HAP-1 (cell line): ENCODE data around the gene EVC2.

Experiments
- DNase-seq, 2 experiments: peaks; one replicate each; pipeline ENCODE4 v3.0.0-alpha.2; 2016 to 2020; ENCODE audit warnings: low spot score in 2 of 2
- H3K27me3 ChIP-seq: fragments of 250-450 bp; sonication (Bioruptor Pico); 2 replicates; pipeline ENCODE4 v1.5.1; 2020; ENCODE audit warnings: low read depth, mild to moderate bottlenecking, moderate library complexity
- H3K36me3 ChIP-seq: fragments of 250-450 bp; sonication (Bioruptor Pico); replicated peaks from 2 replicates; pipeline ENCODE4 v1.5.1; 2020; ENCODE audit warnings: mild to moderate bottlenecking
- H3K4me1 ChIP-seq: fragments of 250-450 bp; sonication (Bioruptor Pico); 2 replicates; pipeline ENCODE4 v1.5.1; 2020; ENCODE audit warnings: mild to moderate bottlenecking
- H3K4me3 ChIP-seq: fragments of 250-450 bp; sonication (Bioruptor Pico); 2 replicates; pipeline ENCODE4 v1.5.1; 2020; ENCODE audit warnings: mild to moderate bottlenecking, moderate library complexity
- H3K9me3 ChIP-seq: fragments of 250-450 bp; sonication (Bioruptor Pico); 2 replicates; pipeline ENCODE4 v1.5.1; 2020; ENCODE audit warnings: mild to moderate bottlenecking, moderate library complexity
- in situ Hi-C: fragments of 300-500 bp; cut with MboI; formaldehyde crosslinking; loops from 3 replicates; pipeline ENCODE4 v1.14.3; 2020; ENCODE audit warnings: low sequenced_read_pairs, inconsistent platforms, mixed read lengths

Gene EVC2

GRCh38 chr4:5713861-5714260, 5.5 kb upstream of the EVC2 start:
- H3K4me3 ChIP-seq, result no peak overlapping the region

GRCh38 chr4:5712931-5713330, 4.6 kb upstream of the EVC2 start:
- Histone ChIP-seq H3K27me3 (no peaks in the 10 kb centered on the region), H3K4me3 (no peak overlapping the region), H3K36me3 (no peaks in the 10 kb centered on the region), H3K4me1 (peaks cover 11% of the 10 kb centered on the region), H3K9me3 (peaks cover 3% of the 10 kb centered on the region)
- in situ Hi-C loops, result no loop called here
- no peak for DNase-seq

More at GRCh38 chr4:5713861-5714260, 5.5 kb upstream of the EVC2 start:
- peaks cover 11% of the 10 kb centered on the region for H3K4me1 ChIP-seq
- no peaks in the 10 kb centered on the region for H3K27me3 ChIP-seq
- H3K36me3 ChIP-seq, result no peaks in the 10 kb centered on the region
- no peak for DNase-seq
- H3K9me3 ChIP-seq, result peaks cover 3% of the 10 kb centered on the region
- in situ Hi-C loops, result no loop called here

- in situ Hi-C loops, result no loop called here
- DNase-seq, result no peak
- Histone ChIP-seq H3K36me3 (no peaks in the 10 kb centered on the region), H3K9me3 (peaks cover 3% of the 10 kb centered on the region), H3K4me3 (no peak overlapping the region), H3K4me1 (peaks cover 11% of the 10 kb centered on the region), H3K27me3 (no peaks in the 10 kb centered on the region)
Observed at GRCh38 chr4:5712517-5712916, 4.2 kb upstream of the EVC2 start.

GRCh38 chr4:5711479-5712184, 3.3 kb upstream of the EVC2 start:
- Histone ChIP-seq H3K36me3 (no peaks in the 10 kb centered on the region), H3K4me1 (peaks cover 11% of the 10 kb centered on the region), H3K4me3 (peak overlapping the region; percentile 41), H3K9me3 (peaks cover 3% of the 10 kb centered on the region), H3K27me3 (no peaks in the 10 kb centered on the region)
- in situ Hi-C loops, result no loop called here
- DNase-seq, result peak in 1 of 2 experiments; percentile 53

- Histone ChIP-seq H3K4me3 (peak within 1 kb of the TSS; percentile 41), H3K36me3 (no peaks in the 10 kb centered on the region), H3K4me1 (peaks cover 11% of the 10 kb centered on the region), H3K27me3 (no peaks in the 10 kb centered on the region), H3K9me3 (peaks cover 3% of the 10 kb centered on the region)
- in situ Hi-C loops, result no loop called here
- DNase-seq, result peak; percentile 77 to 89
Observed at GRCh38 chr4:5710961-5711478, 2.7 kb upstream of the EVC2 start, which contains the start of gene EVC. EVC (plus strand) TSS chr4:5711201; CDS start chr4:5711381, 180 bp downstream.

GRCh38 chr4:5710065-5710960, 2.0 kb upstream of the EVC2 start:
- H3K4me3 ChIP-seq, result peak overlapping the region; percentile 32
- in situ Hi-C loops, result no loop called here
- H3K9me3 ChIP-seq, result peaks cover 3% of the 10 kb centered on the region
- H3K27me3 ChIP-seq, result no peaks in the 10 kb centered on the region
- peak in 1 of 2 experiments; percentile 23 for DNase-seq
- no peaks in the 10 kb centered on the region for H3K36me3 ChIP-seq
- H3K4me1 ChIP-seq, result peaks cover 11% of the 10 kb centered on the region

GRCh38 chr4:5709207-5709575, 832 bp upstream of the EVC2 start:
- H3K27me3 ChIP-seq, result no peaks in the 10 kb centered on the region
- DNase-seq, result no peak
- no peak overlapping the region for H3K4me3 ChIP-seq

GRCh38 chr4:5707778-5708448, 446 bp downstream of the EVC2 start:
- H3K9me3 ChIP-seq, result no peaks in the 10 kb centered on the region
- H3K36me3 ChIP-seq, result no peaks in the 10 kb centered on the region
- no peak for DNase-seq
- no peaks in the 10 kb centered on the region for H3K27me3 ChIP-seq
- H3K4me3 ChIP-seq, result no peak overlapping the region
- peaks cover 11% of the 10 kb centered on the region for H3K4me1 ChIP-seq
- in situ Hi-C loops, result no loop called here

More at GRCh38 chr4:5709207-5709575, 832 bp upstream of the EVC2 start:
- Histone ChIP-seq H3K36me3 (no peaks in the 10 kb centered on the region), H3K4me1 (peaks cover 11% of the 10 kb centered on the region), H3K9me3 (no peaks in the 10 kb centered on the region)
- in situ Hi-C loops, result no loop called here

- no peaks in the 10 kb centered on the region for H3K27me3 ChIP-seq
- H3K36me3 ChIP-seq, result no peaks in the 10 kb centered on the region
- in situ Hi-C loops, result no loop called here
Observed at GRCh38 chr4:5707366-5707765, 993 bp downstream of the EVC2 start.

GRCh38 chr4:5706486-5707290, 1.7 kb downstream of the EVC2 start:
- H3K27me3 ChIP-seq, result no peaks in the 10 kb centered on the region
- in situ Hi-C loops, result no loop called here
- H3K36me3 ChIP-seq, result no peaks in the 10 kb centered on the region
- DNase-seq, result no peak
- H3K4me3 ChIP-seq, result no peak overlapping the region
- H3K9me3 ChIP-seq, result no peaks in the 10 kb centered on the region
- peaks cover 6% of the 10 kb centered on the region for H3K4me1 ChIP-seq

More at GRCh38 chr4:5707366-5707765, 993 bp downstream of the EVC2 start:
- Histone ChIP-seq H3K9me3 (no peaks in the 10 kb centered on the region), H3K4me1 (peaks cover 11% of the 10 kb centered on the region), H3K4me3 (no peak overlapping the region)
- DNase-seq, result no peak

- Histone ChIP-seq H3K36me3 (no peaks in the 10 kb centered on the region), H3K4me1 (peaks cover 5% of the 10 kb centered on the region), H3K9me3 (no peaks in the 10 kb centered on the region), H3K4me3 (no peak overlapping the region), H3K27me3 (no peaks in the 10 kb centered on the region)
- no peak for DNase-seq
- in situ Hi-C loops, result no loop called here
Observed at GRCh38 chr4:5705647-5706320, 2.6 kb downstream of the EVC2 start.

GRCh38 chr4:5704276-5704675, 4.1 kb downstream of the EVC2 start:
- DNase-seq, result no peak
- Histone ChIP-seq H3K4me1 (no peaks in the 10 kb centered on the region), H3K9me3 (no peaks in the 10 kb centered on the region), H3K36me3 (no peaks in the 10 kb centered on the region), H3K4me3 (no peak overlapping the region), H3K27me3 (no peaks in the 10 kb centered on the region)
- in situ Hi-C loops, result no loop called here
